ENCODE measurements around the gene TMEM135.

DNA sequence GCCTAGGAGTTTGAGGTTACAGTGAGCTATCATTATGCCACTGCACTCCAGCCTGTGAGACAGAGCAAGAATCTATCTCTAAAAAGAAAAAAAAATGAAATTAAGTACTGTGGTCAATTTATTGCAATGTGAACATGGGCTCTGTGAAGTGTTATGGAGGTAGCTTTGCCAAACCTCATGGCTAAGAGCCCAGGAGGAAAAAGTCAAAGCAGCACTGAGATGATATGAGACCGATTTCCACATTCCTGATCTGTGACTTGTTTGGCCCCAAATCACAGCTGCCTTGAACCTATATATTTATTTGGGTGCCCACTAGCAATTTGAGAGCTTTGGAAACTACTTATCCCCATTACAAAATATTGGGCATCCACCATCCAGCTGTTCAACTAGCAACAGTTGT lies 29.8 kb upstream of the TMEM135 start:
- no peak for TF ChIP-seq TAF1 (IDR thresholded peaks at IDR 0.05; ENCODE audit: low read depth)
- TF ChIP-seq EP300 (IDR thresholded peaks at IDR 0.05; ENCODE audit: borderline replicate concordance), result no peak
- TF ChIP-seq, protein P1, sequence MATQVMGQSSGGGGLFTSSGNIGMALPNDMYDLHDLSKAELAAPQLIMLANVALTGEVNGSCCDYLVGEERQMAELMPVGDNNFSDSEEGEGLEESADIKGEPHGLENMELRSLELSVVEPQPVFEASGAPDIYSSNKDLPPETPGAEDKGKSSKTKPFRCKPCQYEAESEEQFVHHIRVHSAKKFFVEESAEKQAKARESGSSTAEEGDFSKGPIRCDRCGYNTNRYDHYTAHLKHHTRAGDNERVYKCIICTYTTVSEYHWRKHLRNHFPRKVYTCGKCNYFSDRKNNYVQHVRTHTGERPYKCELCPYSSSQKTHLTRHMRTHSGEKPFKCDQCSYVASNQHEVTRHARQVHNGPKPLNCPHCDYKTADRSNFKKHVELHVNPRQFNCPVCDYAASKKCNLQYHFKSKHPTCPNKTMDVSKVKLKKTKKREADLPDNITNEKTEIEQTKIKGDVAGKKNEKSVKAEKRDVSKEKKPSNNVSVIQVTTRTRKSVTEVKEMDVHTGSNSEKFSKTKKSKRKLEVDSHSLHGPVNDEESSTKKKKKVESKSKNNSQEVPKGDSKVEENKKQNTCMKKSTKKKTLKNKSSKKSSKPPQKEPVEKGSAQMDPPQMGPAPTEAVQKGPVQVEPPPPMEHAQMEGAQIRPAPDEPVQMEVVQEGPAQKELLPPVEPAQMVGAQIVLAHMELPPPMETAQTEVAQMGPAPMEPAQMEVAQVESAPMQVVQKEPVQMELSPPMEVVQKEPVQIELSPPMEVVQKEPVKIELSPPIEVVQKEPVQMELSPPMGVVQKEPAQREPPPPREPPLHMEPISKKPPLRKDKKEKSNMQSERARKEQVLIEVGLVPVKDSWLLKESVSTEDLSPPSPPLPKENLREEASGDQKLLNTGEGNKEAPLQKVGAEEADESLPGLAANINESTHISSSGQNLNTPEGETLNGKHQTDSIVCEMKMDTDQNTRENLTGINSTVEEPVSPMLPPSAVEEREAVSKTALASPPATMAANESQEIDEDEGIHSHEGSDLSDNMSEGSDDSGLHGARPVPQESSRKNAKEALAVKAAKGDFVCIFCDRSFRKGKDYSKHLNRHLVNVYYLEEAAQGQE (IDR thresholded peaks at IDR 0.05; ENCODE audit: low read depth), result no peak
- TF ChIP-seq MAX (IDR thresholded peaks at IDR 0.05), result no peak
- no peak for TF ChIP-seq CEBPB (IDR thresholded peaks at IDR 0.05)
- TF ChIP-seq RAD21 (IDR thresholded peaks at IDR 0.05; ENCODE audit: low read depth), result no peak
- TF ChIP-seq CREB1 (IDR thresholded peaks at IDR 0.05; ENCODE audit: low read depth), result no peak
- TF ChIP-seq FOXM1 (IDR thresholded peaks at IDR 0.05; ENCODE audit: borderline replicate concordance, low read depth), result no peak
- no peak for TF ChIP-seq YY1 (IDR thresholded peaks at IDR 0.05; ENCODE audit: low read depth)
- no peak for TF ChIP-seq NFIC (IDR thresholded peaks at IDR 0.05)
- TF ChIP-seq TCF12 (IDR thresholded peaks at IDR 0.05; ENCODE audit: low read depth), result no peak
- TF ChIP-seq TEAD4 (IDR thresholded peaks at IDR 0.05), result no peak
- no peak for TF ChIP-seq EGR1 (IDR thresholded peaks at IDR 0.05)
- no peak for TF ChIP-seq ZBTB7A (IDR thresholded peaks at IDR 0.05; ENCODE audit: low read depth)
